Adrenal gland (tissue), 5 donors: ENCODE data around the gene FAM3B.

Experiments
- POLR2A ChIP-seq, 2 donors: fragments of 450-650 bp; IDR thresholded peaks; one replicate each; pipeline ENCODE4 v1.6.1; 2017; ENCODE audit warnings: antibody characterized with exemption in 2 of 2, mild to moderate bottlenecking in 2 of 2, moderate library complexity in 1 of 2
- TF ChIP-seq, protein P1 (sequence below), 6 experiments: fragments of 450-650 bp in 4 of 6; fragments of 200-600 bp in 2 of 6; sonication (generic) in 1 of 6; IDR thresholded peaks; 1 replicate in 5 of 6; 2 replicates in 1 of 6; pipeline versions ENCODE4 v1.5.1 to v1.8.0; 2016 to 2021; ENCODE audit warnings: antibody characterized with exemption in 6 of 6, mild to moderate bottlenecking in 2 of 6, moderate library complexity in 1 of 6
- donor health status: DM: no; HTN: no; CAD: no.

DNA sequence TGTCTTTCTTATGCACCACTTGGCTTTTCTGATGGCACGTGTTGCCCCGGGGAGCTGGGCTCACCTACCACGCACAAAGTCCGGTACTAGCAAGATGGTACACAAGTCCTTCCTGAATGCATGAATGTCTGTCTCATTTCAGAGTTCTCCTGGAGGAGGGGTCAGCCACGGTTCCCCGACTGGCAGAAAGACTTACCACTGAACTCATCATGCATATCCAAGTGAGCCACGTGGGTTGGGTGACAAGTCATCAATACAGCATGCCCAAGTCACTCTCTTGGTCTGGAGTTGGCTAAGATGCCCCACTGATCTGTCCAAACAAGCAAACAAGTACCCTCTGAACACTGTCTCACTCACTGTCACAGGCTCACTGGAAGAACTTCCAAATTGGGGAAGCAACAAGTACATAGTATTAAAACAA lies 80.9 kb downstream of the FAM3B start:
- TF ChIP-seq, protein P1, sequence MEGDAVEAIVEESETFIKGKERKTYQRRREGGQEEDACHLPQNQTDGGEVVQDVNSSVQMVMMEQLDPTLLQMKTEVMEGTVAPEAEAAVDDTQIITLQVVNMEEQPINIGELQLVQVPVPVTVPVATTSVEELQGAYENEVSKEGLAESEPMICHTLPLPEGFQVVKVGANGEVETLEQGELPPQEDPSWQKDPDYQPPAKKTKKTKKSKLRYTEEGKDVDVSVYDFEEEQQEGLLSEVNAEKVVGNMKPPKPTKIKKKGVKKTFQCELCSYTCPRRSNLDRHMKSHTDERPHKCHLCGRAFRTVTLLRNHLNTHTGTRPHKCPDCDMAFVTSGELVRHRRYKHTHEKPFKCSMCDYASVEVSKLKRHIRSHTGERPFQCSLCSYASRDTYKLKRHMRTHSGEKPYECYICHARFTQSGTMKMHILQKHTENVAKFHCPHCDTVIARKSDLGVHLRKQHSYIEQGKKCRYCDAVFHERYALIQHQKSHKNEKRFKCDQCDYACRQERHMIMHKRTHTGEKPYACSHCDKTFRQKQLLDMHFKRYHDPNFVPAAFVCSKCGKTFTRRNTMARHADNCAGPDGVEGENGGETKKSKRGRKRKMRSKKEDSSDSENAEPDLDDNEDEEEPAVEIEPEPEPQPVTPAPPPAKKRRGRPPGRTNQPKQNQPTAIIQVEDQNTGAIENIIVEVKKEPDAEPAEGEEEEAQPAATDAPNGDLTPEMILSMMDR (IDR thresholded peaks at IDR 0.05), result no peak
- TF ChIP-seq POLR2A (IDR thresholded peaks at IDR 0.05), result no peak
